Measurements from ENCODE around the gene VCX. TPM values are rescaled to one million over a fixed set of nuclear protein-coding genes. Genes with fewer than 3 reads are reported as not detected.
"Not testable (repeated sequence)": the region's sequence is repeated elsewhere in the genome, so short reads cannot be mapped to it uniquely, and the experiment has no call there.

The VCX gene
- total RNA-seq (2021; ENCODE audit: unreplicated experiment) (not detected), Bru-seq, nascent RNA (not detected), BruChase-seq, experiment 1, labeled RNA remaining after a 2-hour chase (not detected), BruChase-seq, experiment 2, labeled RNA remaining after a 6-hour chase (not detected)
- polyA plus RNA-seq (2012; ENCODE audit: insufficient read length), result not detected
- long read RNA-seq, result 0 reads

GRCh38 chrX:7842871-7843270, at the start of gene VCX:
Gene VCX, plus strand, starts transcription at chrX:7843171. Its CDS starts 33 bp downstream, at chrX:7843204.
- DNase-seq (ENCODE audit: low read depth, low spot score); ATAC-seq; in situ Hi-C loops (cut with HindIII; ENCODE audit: low pct_unique_long_range_greater_than_20kb, low sequenced_read_pairs); POLR2A ChIA-PET; intact Hi-C loops (cut with micrococcal nuclease; ENCODE audit: unreplicated experiment); H3K36me3 ChIP-seq (ENCODE audit: control insufficient read depth, insufficient read depth, low read length); H3K27ac ChIP-seq (ENCODE audit: low read length); H3K4me3 ChIP-seq (ENCODE audit: low read depth in 2 of 2, low read length in 2 of 2); H3K27me3 ChIP-seq (ENCODE audit: control insufficient read depth, insufficient read depth, low read length); CTCF ChIA-PET; H3K4me1 ChIP-seq (ENCODE audit: control insufficient read depth, insufficient read depth, low read length); H3K9me3 ChIP-seq (ENCODE audit: control insufficient read depth, insufficient read depth, low read depth, low read length); BruUV-seq (replicated peaks): not testable (repeated sequence)

GRCh38 chrX:7798327-7798726, 44.6 kb upstream of the VCX start:
- ATAC-seq (no peak), DNase-seq (ENCODE audit: low read depth, low spot score) (no peak)
- no TSS peak for BruUV-seq (replicated peaks)
- in situ Hi-C loops (cut with HindIII; ENCODE audit: low pct_unique_long_range_greater_than_20kb, low sequenced_read_pairs) (no loop called here), intact Hi-C loops (cut with micrococcal nuclease; ENCODE audit: unreplicated experiment) (no loop called here)
- no peaks in the 10 kb centered on the region for H3K27me3 ChIP-seq (ENCODE audit: control insufficient read depth, insufficient read depth, low read length)
- H3K27ac ChIP-seq (ENCODE audit: low read length), result no peak overlapping the region
- H3K4me3 ChIP-seq (ENCODE audit: low read depth in 2 of 2, low read length in 2 of 2), result no peak overlapping the region
- CTCF ChIA-PET, result no interaction called here
- no peaks in the 10 kb centered on the region for H3K36me3 ChIP-seq (ENCODE audit: control insufficient read depth, insufficient read depth, low read length)
- no peaks in the 10 kb centered on the region for H3K9me3 ChIP-seq (ENCODE audit: control insufficient read depth, insufficient read depth, low read depth, low read length)
- TF ChIP-seq TCF7L2 (IDR thresholded peaks at IDR 0.05; ENCODE audit: low read depth, low read length), result no peak
- TF ChIP-seq POLR2AphosphoS5 (IDR thresholded peaks at IDR 0.05; ENCODE audit: low read depth, low read length), result no peak
- no peak for TF ChIP-seq REST (IDR thresholded peaks at IDR 0.05; ENCODE audit: insufficient read depth in 1 of 2, low read depth in 2 of 2, low read length in 1 of 2)
- TF ChIP-seq CTCF (IDR thresholded peaks at IDR 0.05), result no peak
- no peak for TF ChIP-seq SIN3A (IDR thresholded peaks at IDR 0.05; ENCODE audit: borderline replicate concordance, insufficient read depth, low read depth, low read length)
- H3K4me1 ChIP-seq (ENCODE audit: control insufficient read depth, insufficient read depth, low read length), result no peaks in the 10 kb centered on the region
- POLR2A ChIA-PET, result no interaction called here

- Histone ChIP-seq H3K27me3 (ENCODE audit: control insufficient read depth, insufficient read depth, low read length) (no peaks in the 10 kb centered on the region), H3K4me1 (ENCODE audit: control insufficient read depth, insufficient read depth, low read length) (no peaks in the 10 kb centered on the region), H3K4me3 (ENCODE audit: low read depth in 2 of 2, low read length in 2 of 2) (no peak overlapping the region), H3K9me3 (ENCODE audit: control insufficient read depth, insufficient read depth, low read depth, low read length) (no peaks in the 10 kb centered on the region), H3K36me3 (ENCODE audit: control insufficient read depth, insufficient read depth, low read length) (no peaks in the 10 kb centered on the region), H3K27ac (ENCODE audit: low read length) (no peak overlapping the region)
- BruUV-seq (replicated peaks), result no TSS peak
- intact Hi-C loops (cut with micrococcal nuclease; ENCODE audit: unreplicated experiment) (no loop called here), in situ Hi-C loops (cut with HindIII; ENCODE audit: low pct_unique_long_range_greater_than_20kb, low sequenced_read_pairs) (no loop called here)
- TF ChIP-seq CTCF (IDR thresholded peaks at IDR 0.05), result no peak
- no peak for TF ChIP-seq POLR2AphosphoS5 (IDR thresholded peaks at IDR 0.05; ENCODE audit: low read depth, low read length)
- no peak for TF ChIP-seq REST (IDR thresholded peaks at IDR 0.05; ENCODE audit: insufficient read depth in 1 of 2, low read depth in 2 of 2, low read length in 1 of 2)
- TF ChIP-seq SIN3A (IDR thresholded peaks at IDR 0.05; ENCODE audit: borderline replicate concordance, insufficient read depth, low read depth, low read length), result no peak
- no peak for TF ChIP-seq TCF7L2 (IDR thresholded peaks at IDR 0.05; ENCODE audit: low read depth, low read length)
- ChIA-PET CTCF (no interaction called here), POLR2A (no interaction called here)
- ATAC-seq, result no peak
- DNase-seq (ENCODE audit: low read depth, low spot score), result no peak
Measured at GRCh38 chrX:7801711-7802110, 41.3 kb upstream of the VCX start.
